SHP77 treated with DMSO at 0.1 percent for 48 hours (cell line): ENCODE data around the gene PNMA8C.
"Not testable (repeated sequence)": the region's sequence is repeated elsewhere in the genome, so short reads cannot be mapped to it uniquely, and the experiment has no call there.

ENCODE experiments used
- DNase-seq: peaks from one replicate; lab custom pipeline; 2025; lab: John Stamatoyannopoulos, UW

The PNMA8C gene

GRCh38 chr19:46388311-46389095, 40.2 kb downstream of the PNMA8C start:
- DNase-seq: no peak

DNA sequence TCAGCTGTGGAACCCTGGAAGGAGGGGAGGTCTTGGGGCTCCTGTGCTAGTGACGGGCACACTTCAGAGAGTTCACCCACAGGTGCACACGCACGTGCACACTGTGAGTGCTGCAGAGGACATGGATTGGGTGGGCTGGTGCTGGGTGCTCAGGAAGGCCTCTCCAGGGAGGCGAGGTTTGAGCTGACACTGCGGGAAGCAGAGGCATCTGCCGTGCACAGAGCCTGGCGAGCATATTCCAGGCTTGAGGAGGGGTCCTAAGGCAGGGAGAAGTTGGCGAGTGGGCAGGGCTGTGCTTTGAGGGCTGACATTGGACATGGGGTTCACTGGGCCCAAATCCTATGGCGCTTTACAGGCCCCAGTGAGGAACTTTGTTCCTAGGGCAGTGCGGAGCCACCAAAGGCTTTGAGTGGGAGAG, 41.0 kb downstream of the PNMA8C start:
- no peak for DNase-seq

GRCh38 chr19:46386996-46387712, 41.6 kb downstream of the PNMA8C start:
- no peak for DNase-seq

DNA sequence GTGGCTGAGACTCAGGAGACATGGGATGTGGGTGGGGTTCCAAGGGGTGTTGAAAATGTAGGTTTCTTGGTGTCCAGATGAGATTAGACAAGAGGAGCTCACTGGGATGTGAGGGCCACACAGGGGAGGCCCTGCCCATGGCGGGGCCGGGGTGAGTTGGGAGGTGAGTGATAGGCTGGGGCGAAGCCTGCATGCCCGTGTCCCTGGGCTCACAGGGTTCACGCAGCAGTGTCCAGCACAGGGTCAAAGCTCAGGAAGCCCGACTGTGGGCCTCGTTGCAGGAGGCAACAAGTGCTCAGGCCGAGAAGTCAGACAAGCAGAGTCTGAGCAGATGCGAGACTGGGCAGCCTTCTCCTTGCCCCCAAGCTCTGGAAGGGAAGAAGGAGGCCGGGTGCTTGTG, 42.6 kb downstream of the PNMA8C start:
- DNase-seq: no peak

- no peak for DNase-seq
These were observed 43.1 kb downstream of the PNMA8C start for GRCh38 chr19:46385636-46386035.

GRCh38 chr19:46384396-46384795, 44.3 kb downstream of the PNMA8C start:
- no peak for DNase-seq

DNA sequence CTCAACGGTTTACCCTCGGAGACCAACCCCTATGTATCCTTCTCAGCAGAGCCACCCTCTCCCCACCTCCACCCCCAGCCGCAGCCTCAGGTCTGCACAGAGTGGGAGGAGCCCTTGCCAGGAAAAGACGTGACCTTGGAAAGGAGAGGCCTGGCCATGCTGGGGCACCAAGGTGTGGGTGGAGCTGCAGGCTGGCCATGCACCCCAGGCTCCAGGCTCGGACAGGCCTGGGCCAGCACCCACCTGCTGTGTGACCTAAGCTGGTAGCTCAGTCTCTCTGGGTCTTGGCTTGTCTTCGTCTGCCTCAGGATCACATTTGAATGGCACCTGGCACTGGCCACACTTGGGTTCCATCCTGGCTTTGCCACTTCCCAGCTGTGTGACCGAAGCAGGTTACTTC, 44.9 kb downstream of the PNMA8C start:
- DNase-seq: no peak

GRCh38 chr19:46383171-46383815, 45.4 kb downstream of the PNMA8C start:
- no peak for DNase-seq

DNA sequence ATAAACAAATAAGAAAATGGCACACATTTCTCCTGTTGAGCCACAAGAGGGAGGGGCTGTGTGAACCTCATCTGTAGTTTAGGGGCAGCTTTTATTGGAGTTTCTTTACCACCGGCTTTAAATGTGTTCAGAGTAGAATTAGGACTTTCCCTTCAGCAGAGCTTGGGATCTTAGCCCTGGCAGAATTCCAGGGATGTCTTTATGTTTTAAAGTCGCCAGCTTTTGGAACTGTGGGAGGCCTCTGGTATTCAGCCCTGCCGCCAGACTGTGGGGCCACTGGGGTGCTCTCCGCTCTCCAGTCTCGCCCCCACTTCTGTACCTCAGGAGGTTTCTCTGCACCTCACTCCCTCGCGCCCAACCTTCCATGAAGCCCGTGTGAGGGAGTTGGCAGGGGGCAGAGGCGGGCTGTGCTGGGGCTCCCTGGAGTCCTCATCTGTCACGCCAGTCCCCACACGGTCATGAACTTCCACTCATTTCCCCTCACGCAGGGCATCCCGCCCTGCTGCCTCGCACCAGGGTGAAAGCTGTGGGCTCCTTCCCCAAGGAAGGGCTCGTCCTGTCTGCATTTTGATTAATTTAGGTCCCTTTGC, 46.9 kb downstream of the PNMA8C start:
- DNase-seq: no peak

DNA sequence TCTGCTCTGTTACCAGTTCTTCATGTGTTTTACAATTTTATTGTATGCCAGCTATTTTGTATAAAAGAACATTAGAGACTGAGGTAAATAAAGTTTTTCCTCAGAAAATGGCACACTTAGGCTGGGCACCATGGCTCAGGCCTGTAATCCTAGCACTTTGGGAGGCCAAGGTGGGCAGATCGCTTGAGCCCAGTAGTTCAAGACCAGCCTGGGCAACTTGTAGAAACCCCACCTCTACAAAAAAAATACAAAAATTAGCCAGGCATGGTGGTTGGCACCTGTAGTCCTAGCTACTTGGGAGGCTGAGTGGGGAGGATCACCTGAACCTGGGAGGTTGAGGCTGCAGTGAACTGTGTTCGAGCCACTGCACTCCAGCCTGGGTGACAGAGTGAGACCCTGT, 47.4 kb downstream of the PNMA8C start:
- no peak for DNase-seq

DNA sequence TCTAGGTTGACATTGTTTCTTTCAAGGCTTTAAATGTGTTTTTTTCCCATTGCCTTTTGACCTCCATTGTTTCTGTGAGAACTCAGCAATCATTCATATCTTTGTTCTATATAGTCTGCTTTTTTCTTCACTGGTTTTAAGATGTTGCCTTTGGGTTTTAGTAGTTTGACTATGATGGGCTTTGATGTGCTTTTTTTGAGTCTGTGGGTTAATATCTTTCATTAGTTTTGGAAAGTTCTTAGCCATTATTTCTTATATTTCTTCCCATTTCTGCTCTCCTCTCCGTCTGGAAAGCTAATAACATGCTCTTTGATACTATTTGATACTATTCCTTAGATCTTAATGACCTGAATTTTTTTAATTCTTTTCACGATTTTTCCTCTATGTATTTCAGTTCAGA, 48.0 kb downstream of the PNMA8C start:
- DNase-seq: no peak

DNA sequence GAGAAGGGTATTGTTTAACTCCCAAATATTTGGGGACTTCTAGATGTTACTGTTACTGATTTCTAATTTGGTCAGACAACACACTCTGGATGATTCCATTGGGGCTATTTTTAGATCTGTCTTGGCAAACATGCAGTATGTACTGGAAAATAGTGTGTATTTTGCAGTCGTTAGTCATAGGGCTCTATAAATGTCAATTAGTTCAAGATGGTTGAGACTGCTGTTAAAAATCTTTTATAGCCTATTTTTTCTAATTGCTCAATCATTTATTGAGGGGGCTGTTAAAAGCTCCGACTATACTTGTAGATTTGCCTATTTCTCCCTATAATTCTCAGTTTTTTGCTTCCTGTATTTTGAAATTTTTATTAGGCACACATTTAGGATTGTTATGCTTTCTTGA, 50.5 kb downstream of the PNMA8C start:
- DNase-seq: no peak

DNA sequence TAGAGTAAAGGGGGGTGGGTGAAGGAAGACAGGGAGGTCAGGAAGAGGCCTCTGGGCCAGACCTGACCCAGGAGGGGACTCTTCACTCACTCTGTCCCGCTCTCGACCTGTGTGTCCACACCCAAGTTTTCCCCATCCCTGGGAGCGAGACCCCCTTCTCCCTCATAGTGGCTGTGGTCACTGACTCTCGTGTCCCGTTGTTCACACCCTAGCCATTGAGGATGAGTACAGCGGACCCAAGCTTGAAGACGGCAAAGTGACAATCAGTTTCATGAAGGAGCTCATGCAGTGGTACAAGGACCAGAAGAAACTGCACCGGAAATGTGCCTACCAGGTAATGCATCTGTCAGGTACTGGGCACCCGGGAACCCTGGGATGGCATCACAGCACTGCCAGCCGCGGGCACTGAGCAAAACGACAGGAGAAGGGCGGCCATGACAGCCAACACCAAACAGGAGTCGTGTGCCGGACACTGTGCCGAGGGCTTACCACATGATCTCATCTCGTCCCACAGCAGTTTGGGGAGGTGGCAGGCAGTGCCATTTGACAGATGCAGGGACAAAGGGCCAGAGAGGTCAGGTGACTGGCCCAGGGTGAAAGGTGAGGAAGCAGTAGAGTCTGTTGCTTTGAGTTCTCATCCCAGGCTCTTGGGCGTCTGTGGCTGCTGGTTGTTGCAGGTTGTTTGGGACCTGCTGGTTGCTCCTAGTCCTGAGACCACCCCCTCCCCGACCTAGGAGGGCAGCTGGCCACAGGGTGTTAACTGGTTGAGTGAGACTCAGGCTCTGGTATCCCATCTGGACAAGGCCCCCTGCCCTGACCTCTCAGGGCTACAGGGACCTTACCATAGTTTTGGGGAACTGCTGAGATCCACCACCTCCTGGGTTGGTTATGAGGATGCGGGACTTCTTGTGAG, 52.2 kb downstream of the PNMA8C start:
- DNase-seq: no peak

- DNase-seq: not testable (repeated sequence)
These were observed 53.2 kb downstream of the PNMA8C start for GRCh38 chr19:46375476-46376067.
